ENCODE data around the gene RPL3.

The RPL3 gene

GRCh38 chr22:39284142-39284980 is 35.1 kb downstream of the RPL3 start:
- Histone ChIP-seq H3K36me3 (ENCODE audit: control insufficient read depth in 5 of 5, insufficient read depth in 5 of 5, low read length in 5 of 5) (no peaks in the 10 kb centered on the region), H3K27ac (ENCODE audit: low read depth, low read length) (peak overlapping the region; percentile 77), H3K27me3 (ENCODE audit: control insufficient read depth in 5 of 5, insufficient read depth in 4 of 5, low read length in 5 of 5) (no peaks in the 10 kb centered on the region)

GRCh38 chr22:39283322-39284141 is 35.9 kb downstream of the RPL3 start:
- H3K9ac ChIP-seq (ENCODE audit: low read length in 5 of 5): peak overlapping the region in 1 of 5 donors; percentile 30
- no peaks in the 10 kb centered on the region for H3K27me3 ChIP-seq (ENCODE audit: control insufficient read depth in 5 of 5, insufficient read depth in 4 of 5, low read length in 5 of 5)
- H3K4me1 ChIP-seq (ENCODE audit: control insufficient read depth in 5 of 5, insufficient read depth in 5 of 5, low read length in 5 of 5): peaks cover 2 to 74% (median 38%) of the 10 kb centered on the region in 5 donors
- peaks cover 0 to 13% (median 9%) of the 10 kb centered on the region in 5 donors for H3K9me3 ChIP-seq (ENCODE audit: control insufficient read depth in 5 of 5, low read length in 5 of 5)
- no peaks in the 10 kb centered on the region for H3K36me3 ChIP-seq (ENCODE audit: control insufficient read depth in 5 of 5, insufficient read depth in 5 of 5, low read length in 5 of 5)
- H3K4me3 ChIP-seq (ENCODE audit: low read depth in 1 of 5, low read length in 5 of 5): no peak overlapping the region
- H3K27ac ChIP-seq (ENCODE audit: low read depth, low read length): peak overlapping the region; percentile 77

More at GRCh38 chr22:39284142-39284980, 35.1 kb downstream of the RPL3 start:
- Histone ChIP-seq H3K9me3 (ENCODE audit: control insufficient read depth in 5 of 5, low read length in 5 of 5) (peaks cover 0 to 13% (median 9%) of the 10 kb centered on the region in 5 donors), H3K4me1 (ENCODE audit: control insufficient read depth in 5 of 5, insufficient read depth in 5 of 5, low read length in 5 of 5) (peaks cover 2 to 67% (median 38%) of the 10 kb centered on the region in 5 donors), H3K9ac (ENCODE audit: low read length in 5 of 5) (no peak overlapping the region), H3K4me3 (ENCODE audit: low read depth in 1 of 5, low read length in 5 of 5) (no peak overlapping the region)

GRCh38 chr22:39282645-39283321 is 36.6 kb downstream of the RPL3 start:
- peak overlapping the region; percentile 77 for H3K27ac ChIP-seq (ENCODE audit: low read depth, low read length)
- peak overlapping the region in 1 of 5 donors; percentile 8 for H3K4me3 ChIP-seq (ENCODE audit: low read depth in 1 of 5, low read length in 5 of 5)
- no peaks in the 10 kb centered on the region for H3K36me3 ChIP-seq (ENCODE audit: control insufficient read depth in 5 of 5, insufficient read depth in 5 of 5, low read length in 5 of 5)
- peaks cover 0 to 13% (median 9%) of the 10 kb centered on the region in 5 donors for H3K9me3 ChIP-seq (ENCODE audit: control insufficient read depth in 5 of 5, low read length in 5 of 5)
- H3K9ac ChIP-seq (ENCODE audit: low read length in 5 of 5): peak overlapping the region in 2 of 5 donors; percentile 20 to 21
- peaks cover 2 to 76% (median 45%) of the 10 kb centered on the region in 5 donors for H3K4me1 ChIP-seq (ENCODE audit: control insufficient read depth in 5 of 5, insufficient read depth in 5 of 5, low read length in 5 of 5)
- H3K27me3 ChIP-seq (ENCODE audit: control insufficient read depth in 5 of 5, insufficient read depth in 4 of 5, low read length in 5 of 5): peaks cover 0 to 3% (median 0%) of the 10 kb centered on the region in 5 donors

- peaks cover under 1 to 75% (median 35%) of the 10 kb centered on the region in 5 donors for H3K4me1 ChIP-seq (ENCODE audit: control insufficient read depth in 5 of 5, insufficient read depth in 5 of 5, low read length in 5 of 5)
- H3K36me3 ChIP-seq (ENCODE audit: control insufficient read depth in 5 of 5, insufficient read depth in 5 of 5, low read length in 5 of 5): no peaks in the 10 kb centered on the region
- no peak overlapping the region for H3K4me3 ChIP-seq (ENCODE audit: low read depth in 1 of 5, low read length in 5 of 5)
- H3K9ac ChIP-seq (ENCODE audit: low read length in 5 of 5): no peak overlapping the region
- peak overlapping the region; percentile 77 for H3K27ac ChIP-seq (ENCODE audit: low read depth, low read length)
- H3K27me3 ChIP-seq (ENCODE audit: control insufficient read depth in 5 of 5, insufficient read depth in 4 of 5, low read length in 5 of 5): peaks cover 0 to 3% (median 0%) of the 10 kb centered on the region in 5 donors
- peaks cover 0 to 21% (median 9%) of the 10 kb centered on the region in 5 donors for H3K9me3 ChIP-seq (ENCODE audit: control insufficient read depth in 5 of 5, low read length in 5 of 5)
These were observed 38.3 kb downstream of the RPL3 start for GRCh38 chr22:39281126-39281525.

- Histone ChIP-seq H3K4me3 (ENCODE audit: low read depth in 1 of 5, low read length in 5 of 5) (no peak overlapping the region), H3K27ac (ENCODE audit: low read depth, low read length) (peak overlapping the region; percentile 50), H3K36me3 (ENCODE audit: control insufficient read depth in 5 of 5, insufficient read depth in 5 of 5, low read length in 5 of 5) (no peaks in the 10 kb centered on the region), H3K4me1 (ENCODE audit: control insufficient read depth in 5 of 5, insufficient read depth in 5 of 5, low read length in 5 of 5) (peaks cover 0 to 80% (median 32%) of the 10 kb centered on the region in 5 donors), H3K9ac (ENCODE audit: low read length in 5 of 5) (no peak overlapping the region), H3K27me3 (ENCODE audit: control insufficient read depth in 5 of 5, insufficient read depth in 4 of 5, low read length in 5 of 5) (peaks cover 0 to 3% (median 0%) of the 10 kb centered on the region in 5 donors), H3K9me3 (ENCODE audit: control insufficient read depth in 5 of 5, low read length in 5 of 5) (peaks cover 0 to 20% (median 9%) of the 10 kb centered on the region in 5 donors)
These were observed 39.2 kb downstream of the RPL3 start for GRCh38 chr22:39280250-39280649.

- H3K36me3 ChIP-seq (ENCODE audit: control insufficient read depth in 5 of 5, insufficient read depth in 5 of 5, low read length in 5 of 5): no peaks in the 10 kb centered on the region
- H3K9ac ChIP-seq (ENCODE audit: low read length in 5 of 5): no peak overlapping the region
- peak overlapping the region; percentile 50 for H3K27ac ChIP-seq (ENCODE audit: low read depth, low read length)
- H3K27me3 ChIP-seq (ENCODE audit: control insufficient read depth in 5 of 5, insufficient read depth in 4 of 5, low read length in 5 of 5): peaks cover 0 to 3% (median 0%) of the 10 kb centered on the region in 5 donors
- H3K4me3 ChIP-seq (ENCODE audit: low read depth in 1 of 5, low read length in 5 of 5): no peak overlapping the region
- H3K9me3 ChIP-seq (ENCODE audit: control insufficient read depth in 5 of 5, low read length in 5 of 5): peaks cover 0 to 11% (median under 1%) of the 10 kb centered on the region in 5 donors
- H3K4me1 ChIP-seq (ENCODE audit: control insufficient read depth in 5 of 5, insufficient read depth in 5 of 5, low read length in 5 of 5): peaks cover 0 to 79% (median 32%) of the 10 kb centered on the region in 5 donors
These were observed 40.1 kb downstream of the RPL3 start for GRCh38 chr22:39279170-39279850.

- Histone ChIP-seq H3K9me3 (ENCODE audit: control insufficient read depth in 5 of 5, low read length in 5 of 5) (peaks cover 0 to 10% (median 0%) of the 10 kb centered on the region in 5 donors), H3K4me3 (ENCODE audit: low read depth in 1 of 5, low read length in 5 of 5) (peak overlapping the region in 1 of 5 donors; percentile 9), H3K9ac (ENCODE audit: low read length in 5 of 5) (peak overlapping the region in 1 of 5 donors; percentile 35), H3K4me1 (ENCODE audit: control insufficient read depth in 5 of 5, insufficient read depth in 5 of 5, low read length in 5 of 5) (peaks cover 0 to 66% (median 21%) of the 10 kb centered on the region in 5 donors), H3K27ac (ENCODE audit: low read depth, low read length) (peak overlapping the region; percentile 50), H3K27me3 (ENCODE audit: control insufficient read depth in 5 of 5, insufficient read depth in 4 of 5, low read length in 5 of 5) (peaks cover 0 to 3% (median 0%) of the 10 kb centered on the region in 5 donors), H3K36me3 (ENCODE audit: control insufficient read depth in 5 of 5, insufficient read depth in 5 of 5, low read length in 5 of 5) (no peaks in the 10 kb centered on the region)
These were observed 41.4 kb downstream of the RPL3 start for GRCh38 chr22:39278040-39278439.

- Histone ChIP-seq H3K4me1 (ENCODE audit: control insufficient read depth in 5 of 5, insufficient read depth in 5 of 5, low read length in 5 of 5) (peaks cover 0 to 58% (median 13%) of the 10 kb centered on the region in 5 donors), H3K4me3 (ENCODE audit: low read depth in 1 of 5, low read length in 5 of 5) (no peak overlapping the region)
These were observed 42.2 kb downstream of the RPL3 start for GRCh38 chr22:39277142-39277607.

More at GRCh38 chr22:39277142-39277607, 42.2 kb downstream of the RPL3 start:
- Histone ChIP-seq H3K36me3 (ENCODE audit: control insufficient read depth in 5 of 5, insufficient read depth in 5 of 5, low read length in 5 of 5) (no peaks in the 10 kb centered on the region), H3K27ac (ENCODE audit: low read depth, low read length) (peak overlapping the region; percentile 2), H3K27me3 (ENCODE audit: control insufficient read depth in 5 of 5, insufficient read depth in 4 of 5, low read length in 5 of 5) (peaks cover 0 to 3% (median 0%) of the 10 kb centered on the region in 5 donors), H3K9ac (ENCODE audit: low read length in 5 of 5) (no peak overlapping the region), H3K9me3 (ENCODE audit: control insufficient read depth in 5 of 5, low read length in 5 of 5) (peaks cover 0 to 10% (median 0%) of the 10 kb centered on the region in 5 donors)
